HG02610 (cell line): ENCODE results near the gene DGKG.

ENCODE experiments used
- ATAC-seq: cut with Tn5 transposase; IDR thresholded peaks from one replicate; pipeline ENCODE4 v1.9.1; 2021; ENCODE audit warnings: mild to moderate bottlenecking, moderate library complexity; ENCODE audit not compliant: unreplicated experiment

The DGKG gene

DNA sequence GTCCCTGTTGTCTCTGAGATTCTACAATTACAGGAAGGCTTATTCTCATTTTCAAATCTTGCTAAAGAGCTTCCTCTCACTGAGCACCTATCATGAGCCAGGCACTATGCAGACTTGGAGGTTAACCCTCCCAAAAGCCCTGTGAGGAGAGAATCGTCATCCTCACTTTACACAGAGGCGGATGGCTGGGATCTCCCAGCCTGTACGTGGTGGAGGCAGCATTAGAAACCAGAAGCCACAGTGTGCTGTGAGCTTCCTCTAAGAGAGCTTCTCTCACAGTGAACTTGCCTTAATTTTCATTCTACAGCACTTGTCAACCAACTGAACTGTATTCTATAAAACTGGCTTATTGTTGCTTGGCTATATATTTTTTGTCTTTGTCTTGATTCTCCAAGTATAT lies 6.1 kb upstream of the DGKG start:
- no peak for ATAC-seq

DNA sequence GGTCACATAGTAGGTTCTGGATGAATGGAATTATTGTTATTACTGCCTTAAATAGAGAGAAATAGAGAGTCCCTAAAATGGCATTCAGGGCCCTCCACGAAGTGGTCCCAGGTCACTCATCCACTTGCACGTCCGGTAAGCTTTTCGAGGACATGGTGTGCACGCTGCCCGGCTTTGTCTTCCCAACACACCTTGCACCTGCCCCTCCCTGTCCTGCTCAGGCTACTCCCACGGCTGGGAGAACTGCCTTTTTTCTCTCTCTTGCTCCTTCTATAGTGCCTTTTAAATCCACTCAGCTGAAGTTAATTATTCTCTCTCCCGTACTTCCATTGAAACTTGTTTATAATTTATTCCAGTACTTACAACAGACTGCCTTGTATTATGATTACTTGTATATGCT lies 5.6 kb upstream of the DGKG start:
- ATAC-seq = no peak

DNA sequence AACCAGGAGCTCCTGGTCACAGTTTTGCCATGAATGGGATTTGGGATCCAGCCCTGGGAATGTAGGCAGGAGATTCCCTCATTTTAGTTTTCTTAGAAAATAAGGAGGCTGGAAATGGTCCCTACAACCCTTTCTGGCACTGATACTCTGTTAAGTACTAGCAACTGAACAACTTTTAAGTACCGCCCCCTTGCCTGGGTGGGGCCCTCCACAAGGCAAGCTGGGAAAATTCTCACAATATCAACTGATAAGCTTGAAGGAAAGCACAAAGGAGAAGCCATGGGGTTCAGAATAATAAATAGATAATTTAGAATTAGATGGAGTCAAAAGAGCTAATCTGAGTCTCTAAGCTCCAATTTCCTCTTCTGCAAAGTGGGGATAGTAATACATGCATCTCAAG lies 4.2 kb upstream of the DGKG start:
- ATAC-seq = no peak

DNA sequence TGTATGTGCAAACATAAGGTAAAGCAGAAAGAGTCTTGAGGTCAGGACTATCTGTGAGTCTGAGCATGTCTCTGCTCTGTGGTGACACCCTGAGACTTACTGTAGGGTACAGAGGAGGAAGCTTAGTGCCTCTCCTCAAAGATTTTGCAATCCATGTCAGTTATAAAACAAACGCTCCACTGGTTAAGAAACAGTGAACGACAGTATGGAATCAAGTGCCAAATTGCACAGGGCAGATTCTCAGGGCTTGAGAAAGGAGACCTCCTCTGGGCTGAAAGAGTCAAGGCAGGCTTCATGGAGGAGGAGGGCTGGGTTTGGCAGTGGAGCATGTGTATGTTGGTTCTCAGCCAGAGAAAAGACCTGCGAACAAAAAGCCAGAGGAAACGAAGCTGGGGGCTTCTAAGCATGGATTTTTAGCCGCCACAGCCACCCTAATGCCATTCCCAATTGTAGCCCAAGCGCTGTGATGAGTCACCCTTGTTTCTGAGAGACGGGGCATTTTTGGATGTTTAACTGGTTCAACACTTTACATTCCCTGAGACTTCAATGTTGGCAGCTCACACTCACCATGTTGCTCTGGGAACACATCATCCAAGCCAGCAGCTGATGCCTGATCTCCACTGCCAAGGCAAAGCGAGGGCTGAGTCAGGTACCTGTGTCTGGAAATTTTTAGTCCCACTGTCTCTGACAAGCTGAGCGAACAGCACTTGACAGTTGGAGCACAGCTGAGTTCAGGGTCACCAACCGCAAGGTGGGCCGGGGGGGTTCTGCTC lies 3.4 kb upstream of the DGKG start:
- no peak for ATAC-seq

DNA sequence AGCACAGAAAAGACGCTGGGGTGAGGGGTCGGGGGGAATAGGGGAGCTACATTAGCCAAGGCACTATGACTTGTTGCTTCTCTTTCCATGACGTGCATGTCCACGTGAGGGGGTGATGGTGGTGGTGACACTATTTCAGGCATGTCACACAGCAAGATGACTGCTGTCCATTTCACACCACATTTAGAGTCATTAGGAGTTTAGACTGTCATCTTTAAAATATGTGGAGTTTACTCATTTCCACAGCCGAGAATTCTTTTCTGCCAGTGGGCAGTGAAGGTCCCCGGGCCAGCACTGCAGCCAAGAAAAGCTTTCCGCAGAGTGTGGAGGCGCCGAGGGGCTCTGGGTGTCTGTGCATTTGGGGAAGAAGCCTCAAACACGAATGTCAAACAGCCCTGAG lies 954 bp upstream of the DGKG start:
- ATAC-seq = no peak

DNA sequence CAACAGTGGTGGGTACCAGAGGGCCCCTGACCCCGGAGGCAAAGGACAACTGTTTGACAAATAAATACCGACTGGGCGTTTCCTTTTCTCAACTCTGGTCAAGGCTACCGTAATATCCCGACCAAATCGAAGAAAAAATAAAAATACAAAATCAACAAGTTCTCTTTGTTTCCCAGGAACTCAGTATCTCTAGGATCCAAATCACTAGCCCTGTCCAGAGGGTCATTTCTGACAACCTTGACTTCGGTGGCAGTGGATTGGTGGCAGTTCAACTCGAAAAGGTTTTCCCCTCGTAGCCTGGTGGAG lies 456 bp upstream of the DGKG start:
- ATAC-seq = no peak

DNA sequence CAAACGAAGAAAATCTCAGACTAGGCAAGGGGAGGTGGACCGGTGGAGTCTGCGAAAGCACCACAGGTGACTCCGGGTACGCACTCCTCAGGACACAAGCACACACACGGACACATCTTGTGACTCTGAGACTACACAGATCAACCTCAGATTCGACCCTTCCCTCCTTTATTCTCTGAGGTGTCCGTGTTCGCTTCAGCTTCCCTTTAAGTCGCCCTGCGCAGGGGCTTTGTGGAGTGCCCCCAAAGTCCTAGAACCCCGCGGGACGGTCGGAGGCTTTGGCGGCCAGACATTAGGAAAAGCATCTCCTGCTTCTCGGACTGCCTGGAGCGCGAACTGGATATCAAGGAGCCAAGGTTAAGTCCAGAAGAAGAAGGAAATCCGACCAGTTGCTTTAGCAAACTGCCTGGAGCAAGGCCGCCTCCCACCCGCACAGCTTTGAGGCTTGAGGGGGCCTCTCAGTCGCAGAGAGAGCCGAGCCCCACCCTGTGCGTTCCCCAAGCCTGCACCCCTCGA lies 730 bp downstream of the DGKG start:
- no peak for ATAC-seq

DNA sequence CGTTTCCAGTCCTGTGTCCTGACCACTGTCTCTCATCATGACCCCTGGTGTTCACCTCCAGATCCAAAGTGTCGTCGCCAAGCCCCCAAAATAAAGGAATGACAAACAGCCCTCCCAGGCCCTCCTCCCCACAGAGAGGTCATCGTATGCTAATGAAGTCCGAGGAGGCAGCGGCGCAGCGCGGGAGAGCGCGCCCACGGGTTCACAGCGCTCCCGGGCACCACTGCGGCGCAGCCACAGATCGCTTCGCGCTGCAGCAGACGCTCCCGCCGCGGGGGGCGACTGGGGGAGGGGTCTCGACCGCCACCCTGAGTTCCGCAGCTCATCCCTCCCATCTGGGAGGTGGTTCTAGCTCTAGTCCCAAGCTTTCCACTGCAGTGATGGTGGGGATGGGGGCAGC lies 1.3 kb downstream of the DGKG start:
- ATAC-seq = no peak

DNA sequence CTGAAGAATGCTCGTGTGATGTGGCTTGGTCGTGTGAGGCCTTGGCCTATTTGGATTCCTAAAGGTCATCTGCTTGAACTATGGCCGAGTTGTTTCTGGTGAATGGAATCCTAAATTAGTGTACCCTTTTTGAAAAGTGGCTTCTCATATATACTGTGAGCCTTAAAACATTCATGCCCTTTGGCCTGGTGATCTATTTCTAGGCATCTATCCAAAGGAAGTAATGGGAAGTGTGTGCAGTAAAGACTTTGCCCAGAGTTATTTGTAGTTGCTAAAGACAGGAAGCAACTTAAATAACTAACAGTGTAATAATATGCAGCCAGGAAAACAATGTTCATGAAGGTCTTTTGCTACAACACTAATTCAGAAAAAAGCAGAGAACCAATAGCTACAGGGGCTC lies 3.0 kb downstream of the DGKG start:
- ATAC-seq = no peak

DNA sequence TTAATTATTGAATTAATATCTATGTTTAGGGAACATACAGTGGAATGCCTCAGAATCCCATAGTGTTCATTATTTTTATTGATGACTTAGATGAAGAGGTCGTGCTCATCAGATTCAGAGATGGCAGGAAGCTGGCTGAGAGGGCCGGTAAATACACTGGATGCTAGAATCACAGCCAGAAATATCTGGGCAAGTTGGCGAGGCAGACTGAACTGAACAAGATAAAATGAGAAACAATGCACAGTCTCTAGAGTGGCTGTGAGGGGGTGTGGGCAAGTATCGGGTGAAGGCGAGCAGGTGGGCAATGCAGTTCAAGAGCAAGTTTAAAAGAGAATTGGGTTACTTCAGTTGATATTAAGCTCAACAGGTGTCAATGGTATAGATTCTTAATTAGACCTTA lies 5.9 kb downstream of the DGKG start:
- ATAC-seq = no peak

DNA sequence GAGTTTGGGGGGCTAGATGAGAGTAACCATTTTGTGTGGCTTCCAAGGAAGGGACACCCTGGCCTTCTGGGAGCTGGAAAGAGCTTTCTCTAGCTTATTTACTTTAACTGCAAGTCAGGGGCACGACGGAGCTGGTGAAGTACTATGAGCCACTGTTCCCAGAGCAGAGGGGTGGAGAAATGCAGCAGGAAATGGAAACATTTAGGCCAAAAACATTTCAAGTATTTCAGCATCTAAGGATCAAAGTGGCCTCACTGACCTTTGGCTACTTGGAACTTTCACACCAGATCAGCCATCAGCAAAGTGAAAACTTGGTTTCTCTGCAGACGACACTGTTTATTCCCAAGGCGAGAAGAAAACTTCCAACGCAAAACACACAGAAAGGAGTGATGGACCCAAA lies 7.9 kb downstream of the DGKG start:
- no peak for ATAC-seq

DNA sequence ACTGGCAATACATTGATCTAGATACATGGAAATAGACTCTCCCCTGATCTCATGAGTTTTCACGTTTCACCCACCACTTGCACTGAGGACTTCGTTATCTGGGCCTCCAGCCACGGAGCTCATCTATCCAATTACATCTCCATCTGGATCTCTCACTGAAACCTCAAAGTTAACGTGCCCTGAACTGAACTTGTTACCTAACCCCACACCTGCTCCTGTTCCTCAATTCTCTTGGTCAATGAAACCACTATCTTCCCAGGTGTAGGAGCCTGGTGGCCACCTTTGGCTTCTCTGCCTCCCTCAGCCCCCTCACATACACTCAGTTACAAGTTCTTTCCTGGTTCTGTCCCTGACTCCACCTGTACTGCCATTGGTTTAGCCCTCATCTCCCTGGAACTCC lies 9.7 kb downstream of the DGKG start:
- ATAC-seq = no peak

DNA sequence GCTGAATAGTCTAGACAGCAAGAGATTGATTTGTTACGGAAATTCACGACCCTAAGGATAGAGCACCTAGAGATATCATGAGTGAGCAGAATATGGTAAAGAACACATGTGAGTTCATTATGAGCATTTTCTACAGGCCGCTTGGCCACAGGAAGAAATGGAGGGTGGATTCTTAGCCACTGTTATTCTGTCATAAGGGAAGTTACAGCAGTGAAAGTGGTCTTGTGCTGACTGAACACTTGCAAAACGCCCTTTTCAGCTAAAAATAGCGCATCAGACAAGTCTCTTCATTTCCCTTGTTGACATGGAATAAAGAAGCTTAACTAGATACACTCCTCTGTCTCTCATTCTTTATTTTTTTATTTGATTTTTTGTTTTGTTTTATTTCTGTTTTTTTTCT lies 19.8 kb downstream of the DGKG start:
- ATAC-seq = peak; percentile 78

DNA sequence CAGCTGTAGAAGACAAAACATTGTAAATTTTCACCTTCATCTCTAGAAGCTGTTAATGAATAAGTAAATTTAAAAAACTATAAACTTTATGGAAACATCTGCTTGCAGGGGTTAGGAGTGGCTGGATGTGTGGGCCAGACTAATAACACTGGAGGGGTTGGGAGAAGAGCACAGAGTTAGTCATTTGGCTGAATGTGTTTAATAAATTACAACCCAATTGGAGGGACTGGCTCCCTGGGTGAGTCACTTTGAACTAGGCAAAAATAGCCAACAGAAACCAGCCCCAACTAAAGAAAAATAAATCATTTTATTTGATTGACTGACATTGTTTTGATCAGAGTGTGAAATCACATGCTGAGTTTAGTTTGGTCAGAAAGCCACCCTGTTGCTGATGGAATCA lies 21.8 kb downstream of the DGKG start:
- no peak for ATAC-seq

DNA sequence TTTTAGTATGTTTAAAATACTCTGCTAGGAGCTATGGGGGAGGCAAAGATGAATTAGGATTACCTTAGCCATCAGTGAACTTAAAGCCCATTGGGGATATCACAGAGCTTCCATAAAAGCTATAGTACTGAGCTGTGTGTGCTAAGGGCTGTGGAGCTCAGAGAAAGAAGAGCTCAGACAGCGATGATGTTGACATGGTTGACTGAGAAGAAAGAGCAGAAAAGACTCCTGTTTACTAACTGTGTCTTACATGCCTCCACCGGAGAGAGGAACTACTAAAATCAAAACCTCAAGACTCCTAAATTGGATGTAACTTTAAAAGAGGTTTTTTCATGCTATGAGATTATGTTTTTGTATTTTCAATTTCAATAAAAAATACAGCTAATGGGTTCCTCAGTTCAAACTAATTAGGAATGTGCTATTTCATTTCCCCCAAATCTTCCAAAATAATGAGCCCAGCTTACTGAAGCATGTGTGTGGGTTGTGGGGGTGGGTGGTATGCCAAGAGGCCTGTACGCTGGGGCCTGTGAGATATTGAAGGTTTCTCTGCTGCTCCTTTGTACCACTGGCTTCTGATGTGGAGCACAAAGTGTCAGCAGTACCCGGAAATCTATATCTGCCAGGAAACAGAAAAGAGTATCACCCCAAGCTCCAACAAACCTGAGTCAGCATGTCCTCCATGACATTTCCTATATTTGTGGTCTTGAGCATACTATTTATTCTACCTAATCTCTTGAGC lies 22.7 kb downstream of the DGKG start:
- ATAC-seq = no peak

DNA sequence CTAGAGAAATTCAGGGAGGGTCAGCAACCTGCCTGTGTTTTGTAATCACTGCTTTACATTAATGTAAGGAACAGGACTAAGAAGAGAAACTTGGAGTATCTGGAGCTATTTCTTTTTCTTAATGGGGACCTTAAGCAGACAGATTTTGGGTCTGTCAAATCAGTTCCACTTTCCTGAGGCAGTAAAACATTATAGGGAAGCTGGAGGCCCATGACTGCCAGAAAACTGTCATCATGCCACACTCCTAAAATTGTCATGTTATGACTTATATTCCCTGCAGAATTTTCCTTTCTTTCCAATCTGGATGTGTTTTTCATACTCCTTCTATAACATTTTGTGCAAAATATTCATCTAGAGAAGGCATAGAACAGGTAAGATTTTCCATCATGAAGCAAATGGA lies 28.8 kb downstream of the DGKG start:
- no peak for ATAC-seq

DNA sequence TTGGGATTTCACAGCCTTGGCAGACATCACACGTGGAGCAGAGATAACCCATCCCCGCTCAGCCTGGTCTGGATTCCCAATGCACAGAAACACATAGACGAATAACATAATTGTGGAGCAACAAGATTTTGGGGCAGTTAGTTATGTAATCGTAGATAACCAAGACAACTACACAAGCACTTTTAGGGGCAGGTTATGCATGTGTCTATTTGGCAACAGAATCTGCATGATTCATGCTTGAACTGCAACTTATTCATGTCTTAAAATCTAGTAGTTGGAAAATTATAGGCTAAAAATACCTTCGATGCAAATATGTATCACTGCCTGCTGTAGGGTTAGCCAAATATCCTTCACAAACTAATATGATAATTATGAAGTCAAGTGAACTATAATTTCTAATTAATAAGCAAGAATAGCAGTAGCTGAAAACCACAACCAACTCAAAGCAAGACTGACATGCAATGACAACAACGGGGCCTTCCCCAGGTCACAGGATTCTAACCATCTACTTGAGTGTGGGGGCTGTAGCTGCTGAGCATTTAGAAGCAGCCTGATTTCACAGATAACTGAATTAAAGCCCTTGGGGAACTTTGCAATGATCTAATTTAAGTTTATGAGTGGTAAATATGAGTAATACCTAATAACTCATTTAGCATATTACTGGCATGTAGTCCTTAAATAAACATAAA lies 31.1 kb downstream of the DGKG start:
- ATAC-seq = peak; percentile 66

DNA sequence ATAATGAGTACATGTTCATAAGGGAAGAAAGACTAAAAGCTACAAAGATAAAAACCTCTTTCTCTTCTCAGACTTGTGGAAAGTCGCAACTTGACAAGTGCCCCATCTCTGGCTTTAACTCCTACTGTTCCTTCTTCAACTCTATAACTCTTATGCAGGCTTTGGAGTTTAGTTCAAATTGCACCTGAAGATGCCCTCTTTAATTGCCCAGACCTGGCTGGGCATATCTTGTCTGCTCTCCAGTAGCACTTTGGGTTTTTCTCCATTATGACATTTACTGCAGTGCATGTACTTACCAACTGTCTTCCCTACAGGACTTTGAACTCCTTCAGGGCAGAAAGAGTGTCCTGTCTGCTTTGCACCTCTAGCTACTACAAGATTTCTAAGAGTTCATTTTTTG lies 32.4 kb downstream of the DGKG start:
- no peak for ATAC-seq

DNA sequence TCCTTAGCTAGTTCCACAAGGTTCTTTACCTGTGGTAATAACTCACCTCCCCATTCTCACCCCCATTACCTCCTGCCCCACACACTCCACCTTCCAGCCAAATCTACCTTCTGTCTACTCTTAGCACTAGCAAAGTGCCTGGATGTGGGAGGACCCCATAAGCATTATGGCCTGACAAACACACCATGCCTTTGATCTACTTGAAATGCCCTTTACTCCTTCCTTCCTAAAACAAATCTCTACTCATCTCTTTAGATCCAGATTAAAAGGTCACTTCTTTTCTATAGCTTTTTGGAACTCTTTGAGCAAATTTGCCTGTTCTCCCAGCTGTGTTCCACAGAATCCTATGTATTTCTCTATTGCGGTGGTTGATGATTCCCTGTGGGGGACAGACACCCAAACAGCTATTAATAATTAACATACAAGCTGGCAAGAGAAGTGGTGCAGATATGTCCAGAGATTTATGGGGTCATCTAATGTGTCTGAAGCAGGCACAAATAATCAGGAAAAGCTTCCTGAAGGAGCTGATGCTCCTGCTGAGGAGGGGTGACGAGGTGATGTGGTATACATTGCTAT lies 34.0 kb downstream of the DGKG start:
- ATAC-seq = no peak

DNA sequence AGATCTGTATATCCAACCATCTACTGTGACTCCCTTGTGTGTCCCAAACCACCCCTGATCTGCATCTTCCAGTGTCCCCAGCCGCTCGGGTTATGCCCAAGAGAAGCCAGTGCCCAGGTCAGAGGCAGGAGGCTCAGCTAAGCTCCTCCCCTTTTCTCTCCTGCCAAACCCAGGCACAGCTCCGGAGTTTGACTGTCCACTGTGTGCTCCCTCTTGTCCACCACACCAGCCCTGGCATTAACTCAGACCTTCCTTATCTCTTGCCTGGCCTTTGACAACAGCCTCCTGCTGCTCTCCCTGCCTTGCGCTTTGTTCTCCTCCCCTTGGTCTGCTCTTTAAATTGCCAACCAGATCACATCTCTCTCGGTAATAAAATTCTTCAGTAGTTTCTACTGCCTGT lies 39.3 kb downstream of the DGKG start:
- no peak for ATAC-seq

DNA sequence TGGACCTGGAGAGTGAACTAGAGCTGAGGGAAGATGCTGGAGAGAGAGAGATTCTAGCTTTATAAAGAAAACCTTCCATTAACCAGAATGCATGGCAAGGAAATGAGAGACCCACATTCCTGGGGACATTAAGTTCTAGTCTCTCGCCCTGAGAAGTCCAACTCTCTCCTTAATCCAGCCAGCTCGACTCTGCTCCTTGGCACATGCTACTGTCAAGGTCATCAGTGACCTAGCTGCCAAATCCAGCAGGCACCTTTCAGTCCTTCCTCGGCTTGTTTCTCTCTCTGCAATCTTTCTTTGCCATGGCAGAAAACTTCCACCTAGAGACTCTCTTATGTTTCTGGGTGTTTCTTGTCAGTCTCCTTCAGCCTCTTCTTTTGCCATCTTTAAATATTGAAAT lies 40.3 kb downstream of the DGKG start:
- ATAC-seq = no peak
